NB4 (cell line): Measurements from ENCODE around the gene MRPL42.

Source experiments
- DNase-seq: peaks from one replicate; pipeline ENCODE4 v3.0.0; 2010; ENCODE audit warnings: low read depth
- H3K4me3 ChIP-seq: one replicate; pipeline ENCODE4 v1.5.1; 2011; ENCODE audit warnings: mild to moderate bottlenecking, low read depth, low read length, moderate library complexity
- CTCF ChIP-seq: IDR thresholded peaks from one replicate; pipeline ENCODE4 v1.5.1; 2012; ENCODE audit warnings: low read depth, low read length
- MAX ChIP-seq: IDR thresholded peaks from 2 replicates; pipeline ENCODE4 v1.6.1; 2011; ENCODE audit warnings: low read depth, low read length
- MYC ChIP-seq: IDR thresholded peaks from 2 replicates; pipeline ENCODE4 v1.6.1; 2011; ENCODE audit warnings: low read depth, low read length
- POLR2A ChIP-seq: IDR thresholded peaks from 2 replicates; pipeline ENCODE4 v1.6.1; 2011; ENCODE audit warnings: mild to moderate bottlenecking; ENCODE audit not compliant: insufficient read length; ENCODE audit errors: extremely low read depth

MRPL42 gene

GRCh38 chr12:93467351-93468007, at the start of gene MRPL42:
Gene MRPL42 (plus strand): TSS chr12:93467514. CDS start chr12:93469286, 1,772 bp downstream.
- H3K4me3 ChIP-seq, result peak within 1 kb of the TSS; percentile 80
- TF ChIP-seq MYC (peak; percentile 98), POLR2A (peak; percentile 85), CTCF (peak; percentile 70), MAX (peak; percentile 92)
- DNase-seq, result peak; percentile 95

- DNase-seq, result no peak
- H3K4me3 ChIP-seq, result no peak overlapping the region
- TF ChIP-seq MYC (no peak), CTCF (no peak), POLR2A (no peak), MAX (no peak)
These were observed 49.3 kb upstream of the MRPL42 start for GRCh38 chr12:93417967-93418480.

- TF ChIP-seq POLR2A (no peak), MAX (no peak), MYC (no peak), CTCF (peak; percentile 8)
- no peak overlapping the region for H3K4me3 ChIP-seq
- DNase-seq, result peak; percentile 72
These were observed 47.8 kb upstream of the MRPL42 start for GRCh38 chr12:93419388-93420034.

GRCh38 chr12:93422050-93422449, 45.3 kb upstream of the MRPL42 start:
- no peak for TF ChIP-seq POLR2A
- no peak overlapping the region for H3K4me3 ChIP-seq
- no peak for DNase-seq

GRCh38 chr12:93425736-93426411, 41.4 kb upstream of the MRPL42 start:
- H3K4me3 ChIP-seq, result no peak overlapping the region
- no peak for DNase-seq
- TF ChIP-seq MYC (no peak), MAX (no peak), POLR2A (no peak), CTCF (no peak)

GRCh38 chr12:93426412-93426805, 40.9 kb upstream of the MRPL42 start:
- no peak overlapping the region for H3K4me3 ChIP-seq
- TF ChIP-seq CTCF, result no peak
- no peak for TF ChIP-seq MYC
- no peak for TF ChIP-seq POLR2A
- TF ChIP-seq MAX, result no peak
- DNase-seq, result no peak
